Hepatocyte (in vitro differentiated cells): ENCODE data around the gene PTPRN2. TPM values are rescaled to one million over a fixed set of nuclear protein-coding genes. Genes with fewer than 3 reads are reported as not detected.

Source experiments
- DNase-seq: peaks from one replicate; pipeline ENCODE4 v3.0.0-alpha.2; 2016; ENCODE audit warnings: low spot score
- H2AFZ ChIP-seq: fragments of 200-600 bp; sonication (generic); 2 replicates; pipeline ENCODE4 v1.6.0; 2016; ENCODE audit warnings: antibody characterized with exemption, mild to moderate bottlenecking
- H3K27ac ChIP-seq: fragments of 200-600 bp; sonication (generic); 2 replicates; pipeline ENCODE4 v1.5.1; 2016; ENCODE audit warnings: mild to moderate bottlenecking
- H3K27me3 ChIP-seq: fragments of 200-600 bp; sonication (generic); 2 replicates; pipeline ENCODE4 v1.6.1; 2016
- H3K36me3 ChIP-seq: fragments of 200-600 bp; sonication (generic); replicated peaks from 2 replicates; pipeline ENCODE4 v1.5.1; 2016; ENCODE audit warnings: low read depth; ENCODE audit not compliant: insufficient read depth
- H3K4me1 ChIP-seq: fragments of 200-600 bp; sonication (generic); 2 replicates; pipeline ENCODE4 v1.5.1; 2016; ENCODE audit warnings: mild to moderate bottlenecking, moderate library complexity; ENCODE audit not compliant: insufficient read depth
- H3K4me2 ChIP-seq: fragments of 200-600 bp; sonication (generic); 2 replicates; pipeline ENCODE4 v1.6.0; 2016
- H3K4me3 ChIP-seq: fragments of 200-600 bp; sonication (generic); 2 replicates; pipeline ENCODE4 v1.5.1; 2016; ENCODE audit warnings: mild to moderate bottlenecking
- H3K79me2 ChIP-seq: fragments of 200-600 bp; sonication (generic); 2 replicates; pipeline ENCODE4 v1.6.0; 2017; ENCODE audit warnings: mild to moderate bottlenecking
- H3K9me2 ChIP-seq: fragments of 200-600 bp; sonication (generic); replicated peaks from 2 replicates; pipeline ENCODE4 v1.6.0; 2017; ENCODE audit warnings: mild to moderate bottlenecking; ENCODE audit not compliant: insufficient read depth
- H3K9me3 ChIP-seq: fragments of 200-600 bp; sonication (generic); 2 replicates; pipeline ENCODE4 v1.5.1; 2016; ENCODE audit warnings: low read depth, mild to moderate bottlenecking
- H4K20me1 ChIP-seq: fragments of 200-600 bp; sonication (generic); 2 replicates; pipeline ENCODE4 v1.6.0; 2016; ENCODE audit warnings: mild to moderate bottlenecking; ENCODE audit not compliant: insufficient read depth, poor library complexity, severe bottlenecking
- CTCF ChIP-seq: fragments of 200-600 bp; sonication (generic); IDR thresholded peaks from 2 replicates; pipeline ENCODE4 v1.5.1; 2016; ENCODE audit warnings: antibody characterized with exemption, mild to moderate bottlenecking; ENCODE audit not compliant: poor library complexity
- EZH2 ChIP-seq: fragments of 200-600 bp; sonication (generic); IDR thresholded peaks from 2 replicates; pipeline ENCODE4 v1.6.1; 2016; ENCODE audit warnings: antibody characterized with exemption, mild to moderate bottlenecking, borderline replicate concordance
- EZH2phosphoT487 ChIP-seq: fragments of 200-600 bp; sonication (generic); IDR thresholded peaks from one replicate; pipeline ENCODE4 v1.6.1; 2018; ENCODE audit warnings: antibody characterized with exemption, mild to moderate bottlenecking, low read depth, moderate library complexity; ENCODE audit not compliant: unreplicated experiment, severe bottlenecking
- WGBS: methylation state at CpG from one replicate; pipeline ENCODE4 v1.1.6; 2016; ENCODE audit warnings: low lambda C conversion rate; ENCODE audit errors: missing lambda C conversion rate; 5-methylcytosine and 5-hydroxymethylcytosine counted together
- polyA plus RNA-seq: library from polyadenylated mRNA; unstranded; fragments of >200 nt; fragmentation: Nextera tagmentation; extraction: Ambion mirVana; gene quantifications from 2 replicates; pipeline ENCODE4 v1.2.1, GENCODE V29; 2016
- total RNA-seq: library from RNA; depleted of rRNA; stranded (reverse); fragments of >200 nt; gene quantifications from 2 replicates; pipeline ENCODE4 v1.2.3, GENCODE V29; 2014

The PTPRN2 gene
- total and polyA plus RNA-seq, 2 experiments from 2014 or later, result 2.1 to 3.3 TPM

- H3K79me2 ChIP-seq, result no peaks in the 10 kb centered on the region
- H3K4me3 ChIP-seq, result no peak overlapping the region
- DNase-seq, result no peak
- H3K36me3 ChIP-seq, result no peaks in the 10 kb centered on the region
- H3K27me3 ChIP-seq, result peaks cover 5% of the 10 kb centered on the region
- H3K9me3 ChIP-seq, result no peaks in the 10 kb centered on the region
- H2AFZ ChIP-seq, result no peak overlapping the region
- 95% methylated on average over 29 of the region's 29 CpGs for WGBS
- H3K27ac ChIP-seq, result no peak overlapping the region
- no peaks in the 10 kb centered on the region for H3K4me1 ChIP-seq
- TF ChIP-seq EZH2phosphoT487 (no peak), CTCF (no peak), EZH2 (no peak)
- H3K9me2 ChIP-seq, result no peaks in the 10 kb centered on the region
- H4K20me1 ChIP-seq, result no peaks in the 10 kb centered on the region
- no peak overlapping the region for H3K4me2 ChIP-seq
These were observed 580.6 kb downstream of the PTPRN2 start for GRCh38 chr7:158006841-158007696.

GRCh38 chr7:158005531-158005930 is 582.1 kb downstream of the PTPRN2 start:
- no peaks in the 10 kb centered on the region for H3K4me1 ChIP-seq
- no peak overlapping the region for H3K27ac ChIP-seq
- no peak overlapping the region for H2AFZ ChIP-seq
- TF ChIP-seq CTCF, result no peak
- no peak for TF ChIP-seq EZH2
- no peak for TF ChIP-seq EZH2phosphoT487
- H4K20me1 ChIP-seq, result no peaks in the 10 kb centered on the region
- no peaks in the 10 kb centered on the region for H3K79me2 ChIP-seq
- no peak overlapping the region for H3K4me2 ChIP-seq
- no peak overlapping the region for H3K4me3 ChIP-seq
- WGBS, result 87% methylated on average over 12 of the region's 12 CpGs
- no peaks in the 10 kb centered on the region for H3K36me3 ChIP-seq
- no peak for DNase-seq
- no peaks in the 10 kb centered on the region for H3K27me3 ChIP-seq
- no peaks in the 10 kb centered on the region for H3K9me3 ChIP-seq
- H3K9me2 ChIP-seq, result no peaks in the 10 kb centered on the region

- TF ChIP-seq EZH2 (no peak), EZH2phosphoT487 (no peak), CTCF (no peak)
- Histone ChIP-seq H3K27ac (no peak overlapping the region), H3K4me3 (no peak overlapping the region), H3K9me2 (no peaks in the 10 kb centered on the region), H3K4me1 (no peaks in the 10 kb centered on the region), H3K9me3 (no peaks in the 10 kb centered on the region), H4K20me1 (no peaks in the 10 kb centered on the region), H3K36me3 (no peaks in the 10 kb centered on the region), H3K79me2 (no peaks in the 10 kb centered on the region), H3K27me3 (no peaks in the 10 kb centered on the region), H3K4me2 (no peak overlapping the region), H2AFZ (no peak overlapping the region)
- DNase-seq, result no peak
- WGBS, result 57% methylated on average over 2 of the region's 2 CpGs
These were observed 583.5 kb downstream of the PTPRN2 start for GRCh38 chr7:158004123-158004490.
